KBM-7 (cell line): ENCODE results near the gene ABHD1.
"Not testable (repeated sequence)": the region's sequence is repeated elsewhere in the genome, so short reads cannot be mapped to it uniquely, and the experiment has no call there.

Source experiments
- DNase-seq: peaks from one replicate; pipeline ENCODE4 v3.0.0-alpha.2; 2015
- in situ Hi-C: fragments of 300-500 bp; cut with MboI; formaldehyde crosslinking; loops from 2 replicates; pipeline ENCODE4 v1.14.3; 2020; ENCODE audit warnings: low sequenced_read_pairs, low pct_unique_long_range_greater_than_20kb, mixed read lengths

Gene ABHD1

DNA sequence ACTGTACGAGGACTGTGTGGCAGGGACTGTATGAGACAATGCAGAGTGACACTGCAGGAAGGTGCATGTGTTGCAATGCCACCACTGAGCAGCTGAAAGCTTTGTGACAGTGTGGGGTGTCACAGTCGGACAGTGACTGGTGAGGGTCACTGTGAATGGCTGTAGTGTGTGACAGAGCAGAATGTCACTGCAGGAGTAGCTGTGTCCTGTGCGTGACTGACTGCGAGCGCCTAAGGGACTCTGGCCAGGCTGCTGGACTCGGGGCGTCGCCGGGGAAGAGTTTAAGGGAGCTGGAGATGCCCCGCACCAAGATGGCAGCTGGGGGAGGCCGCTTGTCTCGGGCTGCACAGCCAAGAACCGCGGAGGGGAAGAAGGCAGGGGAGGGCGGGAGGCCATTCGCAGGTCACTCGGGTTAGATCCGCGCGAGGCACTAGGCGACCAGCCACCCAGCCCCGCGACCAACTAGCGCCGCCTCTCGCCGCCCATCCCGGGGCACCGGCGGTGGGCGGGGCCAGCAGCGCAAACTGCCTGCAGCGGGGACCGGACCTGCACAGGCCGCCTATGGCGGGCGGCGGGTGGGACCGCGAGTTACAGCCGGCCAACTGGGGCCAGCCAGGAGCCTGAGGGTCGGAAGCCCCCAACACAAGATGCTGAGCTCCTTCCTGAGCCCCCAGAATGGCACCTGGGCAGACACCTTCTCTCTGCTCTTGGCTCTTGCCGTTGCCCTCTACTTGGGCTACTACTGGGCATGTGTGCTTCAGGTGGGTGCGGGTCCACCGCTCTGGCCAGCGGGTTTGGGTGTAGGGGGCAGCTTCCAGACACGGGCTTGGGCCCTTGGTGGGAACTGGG, at the start of gene ABHD1:
ABHD1 (plus strand) TSS at position 514 of the 849 bp plus-strand sequence; CDS start at position 648, 134 bp downstream.
- in situ Hi-C loops: no loop called here
- DNase-seq: peak; percentile 60

- in situ Hi-C loops: no loop called here
- peak; percentile 89 for DNase-seq
These were observed 48.7 kb upstream of the ABHD1 start for GRCh38 chr2:27074738-27075565.

GRCh38 chr2:27075566-27075871, 48.1 kb upstream of the ABHD1 start:
- in situ Hi-C loops, DNase-seq: not testable (repeated sequence)

GRCh38 chr2:27076323-27076722, 47.3 kb upstream of the ABHD1 start:
- DNase-seq: no peak
- in situ Hi-C loops: no loop called here

- no peak for DNase-seq
- in situ Hi-C loops: no loop called here
These were observed 46.4 kb upstream of the ABHD1 start for GRCh38 chr2:27077231-27077630.

GRCh38 chr2:27078267-27079194, 45.1 kb upstream of the ABHD1 start, which contains the start of gene EMILIN1:
TSS of gene EMILIN1 (plus strand) at chr2:27078615. CDS start at chr2:27079066, 451 bp downstream.
- in situ Hi-C loops: no loop called here
- peak; percentile 61 for DNase-seq

- no peak for DNase-seq
- in situ Hi-C loops: no loop called here
These were observed 44.1 kb upstream of the ABHD1 start for GRCh38 chr2:27079233-27080139.

DNA sequence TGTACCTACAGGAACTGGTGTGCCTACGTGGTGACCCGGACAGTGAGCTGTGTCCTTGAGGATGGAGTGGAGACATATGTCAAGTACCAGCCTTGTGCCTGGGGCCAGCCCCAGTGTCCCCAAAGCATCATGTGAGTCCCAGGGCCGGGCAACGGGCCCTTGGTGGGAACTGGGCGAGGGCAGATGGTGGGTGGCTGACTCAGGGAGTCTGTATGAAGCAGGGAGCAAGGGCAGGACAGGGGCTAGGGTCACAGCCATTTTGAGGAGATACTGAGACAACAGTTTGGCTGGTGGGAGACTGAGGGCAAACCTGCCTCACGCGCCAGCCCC, 43.5 kb upstream of the ABHD1 start:
- no peak for DNase-seq
- in situ Hi-C loops: no loop called here

DNA sequence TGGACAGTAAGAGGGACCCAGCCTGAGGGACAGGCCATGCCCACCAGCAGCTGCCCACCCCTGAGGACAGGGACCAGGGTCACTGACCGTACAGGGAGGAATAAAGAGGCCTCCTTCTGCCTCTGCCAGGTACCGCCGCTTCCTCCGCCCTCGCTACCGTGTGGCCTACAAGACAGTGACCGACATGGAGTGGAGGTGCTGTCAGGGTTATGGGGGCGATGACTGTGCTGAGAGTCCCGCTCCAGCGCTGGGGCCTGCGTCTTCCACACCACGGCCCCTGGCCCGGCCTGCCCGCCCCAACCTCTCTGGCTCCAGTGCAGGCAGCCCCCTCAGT, 43.0 kb upstream of the ABHD1 start:
- no peak for DNase-seq
- in situ Hi-C loops: no loop called here

- DNase-seq: no peak
- in situ Hi-C loops: no loop called here
These were observed 41.4 kb upstream of the ABHD1 start for GRCh38 chr2:27081984-27082772.

- DNase-seq: no peak
- in situ Hi-C loops: no loop called here
These were observed 40.7 kb upstream of the ABHD1 start for GRCh38 chr2:27082773-27083409.

- no peak for DNase-seq
These were observed 40.0 kb upstream of the ABHD1 start for GRCh38 chr2:27083410-27084296.

GRCh38 chr2:27084297-27085061, 39.1 kb upstream of the ABHD1 start:
- in situ Hi-C loops: no loop called here
- DNase-seq: no peak

More at GRCh38 chr2:27083410-27084296, 40.0 kb upstream of the ABHD1 start:
- in situ Hi-C loops: no loop called here

- no peak for DNase-seq
- in situ Hi-C loops: no loop called here
These were observed 38.4 kb upstream of the ABHD1 start for GRCh38 chr2:27085062-27085672.

GRCh38 chr2:27085673-27086089, 37.9 kb upstream of the ABHD1 start:
- DNase-seq: no peak
- in situ Hi-C loops: no loop called here
